ENCODE data around the gene DOCK4. TPM values are rescaled to one million over a fixed set of nuclear protein-coding genes. Genes with fewer than 3 reads are reported as not detected.
A peak's percentile ranks its signal among the peaks of the same experiment; 100 is the strongest.

The DOCK4 gene
- total RNA-seq, 6 experiments from 2014 or later, result 9.4 to 29.9 (median 22.8) TPM

DNA sequence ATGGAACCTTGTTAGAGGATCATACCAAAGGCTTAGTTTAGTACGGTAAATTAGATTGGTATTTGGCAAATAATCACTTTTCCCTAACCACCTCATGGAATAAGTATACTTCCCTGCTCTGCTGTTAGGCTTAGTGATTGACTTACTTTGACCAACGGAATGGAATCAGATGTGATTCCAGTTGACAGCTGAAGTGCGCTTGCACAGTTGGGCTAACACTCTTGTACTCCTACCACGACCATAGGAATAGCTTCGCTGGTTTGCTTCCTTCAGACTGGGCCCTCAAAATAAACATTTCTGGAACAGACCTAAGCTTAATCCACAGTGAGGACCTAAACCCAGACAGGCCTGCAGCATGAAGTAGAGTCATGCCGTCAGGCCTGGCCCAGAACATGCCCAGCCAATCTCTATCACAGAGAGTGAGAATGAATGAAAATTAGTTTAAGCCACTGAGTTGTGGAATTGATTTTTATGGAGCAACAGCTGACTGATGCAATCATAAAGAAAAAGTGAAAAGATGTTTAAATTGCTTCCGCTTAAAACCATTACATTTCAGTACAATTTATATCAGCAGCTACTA is 122.3 kb downstream of the DOCK4 start:
- Histone ChIP-seq H3K4me3 (no peak overlapping the region), H3K27ac (peak overlapping the region in 2 of 3 donors; percentile 28 to 29), H3K27me3 (no peaks in the 10 kb centered on the region), H3K9me3 (no peaks in the 10 kb centered on the region), H3K4me1 (peaks cover 0 to 48% (median 23%) of the 10 kb centered on the region in 4 donors), H3K36me3 (no peaks in the 10 kb centered on the region)
- DNase-seq (no peak), ATAC-seq (no peak)
- 47% methylated on average over 5 of the region's 7 CpGs for WGBS (ENCODE audit: insufficient coverage, low coverage, low lambda C conversion rate, missing lambda C conversion rate)
- TF ChIP-seq, protein P1, sequence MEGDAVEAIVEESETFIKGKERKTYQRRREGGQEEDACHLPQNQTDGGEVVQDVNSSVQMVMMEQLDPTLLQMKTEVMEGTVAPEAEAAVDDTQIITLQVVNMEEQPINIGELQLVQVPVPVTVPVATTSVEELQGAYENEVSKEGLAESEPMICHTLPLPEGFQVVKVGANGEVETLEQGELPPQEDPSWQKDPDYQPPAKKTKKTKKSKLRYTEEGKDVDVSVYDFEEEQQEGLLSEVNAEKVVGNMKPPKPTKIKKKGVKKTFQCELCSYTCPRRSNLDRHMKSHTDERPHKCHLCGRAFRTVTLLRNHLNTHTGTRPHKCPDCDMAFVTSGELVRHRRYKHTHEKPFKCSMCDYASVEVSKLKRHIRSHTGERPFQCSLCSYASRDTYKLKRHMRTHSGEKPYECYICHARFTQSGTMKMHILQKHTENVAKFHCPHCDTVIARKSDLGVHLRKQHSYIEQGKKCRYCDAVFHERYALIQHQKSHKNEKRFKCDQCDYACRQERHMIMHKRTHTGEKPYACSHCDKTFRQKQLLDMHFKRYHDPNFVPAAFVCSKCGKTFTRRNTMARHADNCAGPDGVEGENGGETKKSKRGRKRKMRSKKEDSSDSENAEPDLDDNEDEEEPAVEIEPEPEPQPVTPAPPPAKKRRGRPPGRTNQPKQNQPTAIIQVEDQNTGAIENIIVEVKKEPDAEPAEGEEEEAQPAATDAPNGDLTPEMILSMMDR (IDR thresholded peaks at IDR 0.05), result no peak
- TF ChIP-seq POLR2A (IDR thresholded peaks at IDR 0.05), result no peak
- intact Hi-C loops (cut with DNase I), result no loop called here

DNA sequence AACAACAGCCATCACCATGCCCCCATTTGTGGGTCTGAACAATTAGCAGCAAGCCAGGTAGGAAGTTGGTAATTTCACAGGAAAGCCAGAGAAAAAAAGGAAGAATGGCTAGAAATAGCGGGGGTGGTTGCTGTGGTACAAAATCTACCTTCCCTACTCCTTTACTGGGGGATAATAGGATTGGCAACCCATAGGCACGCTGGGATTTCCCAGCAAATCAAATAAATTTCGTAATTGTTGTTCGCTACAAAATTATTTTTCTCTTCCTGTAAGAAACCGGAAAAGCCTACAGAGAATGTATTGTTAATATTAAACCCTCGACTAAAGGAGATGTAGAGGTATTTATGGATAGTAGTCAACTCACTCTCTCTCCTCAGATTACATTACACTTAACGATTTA is 123.9 kb downstream of the DOCK4 start:
- H3K36me3 ChIP-seq, result no peaks in the 10 kb centered on the region
- intact Hi-C loops (cut with DNase I), result no loop called here
- no peaks in the 10 kb centered on the region for H3K27me3 ChIP-seq
- 41% methylated on average over 7 of the region's 7 CpGs for WGBS (ENCODE audit: insufficient coverage, low coverage, low lambda C conversion rate, missing lambda C conversion rate)
- DNase-seq (no peak), ATAC-seq (no peak)
- peaks cover 0 to 37% (median 16%) of the 10 kb centered on the region in 4 donors for H3K4me1 ChIP-seq
- peak overlapping the region in 1 of 3 donors; percentile 58 for H3K27ac ChIP-seq
- TF ChIP-seq, protein P1 (IDR thresholded peaks at IDR 0.05), result no peak
- no peak for TF ChIP-seq POLR2A (IDR thresholded peaks at IDR 0.05)
- H3K4me3 ChIP-seq, result no peak overlapping the region
- H3K9me3 ChIP-seq, result no peaks in the 10 kb centered on the region

DNA sequence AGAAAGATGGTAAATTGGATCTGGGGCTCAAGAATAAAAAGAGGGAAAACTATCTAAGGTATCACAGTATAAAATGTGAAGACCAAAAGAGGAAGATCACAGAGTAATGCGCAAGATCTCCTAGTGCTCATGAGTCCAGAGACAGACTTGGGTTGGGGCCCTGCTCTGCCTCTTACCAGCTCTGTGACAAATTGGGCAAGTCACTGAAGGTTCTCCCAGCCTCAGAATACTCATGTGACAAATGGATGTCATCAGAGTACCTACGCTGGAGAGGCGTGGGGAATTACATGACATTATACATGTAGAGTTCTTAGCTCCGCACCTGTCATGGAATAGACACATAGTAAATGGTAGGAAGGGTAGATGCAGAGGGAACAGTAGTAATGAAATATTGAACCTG is 124.4 kb downstream of the DOCK4 start:
- ATAC-seq, result peak in 3 of 4 donors; percentile 4 to 17 (median 8)
- Histone ChIP-seq H3K9me3 (no peaks in the 10 kb centered on the region), H3K27ac (peak overlapping the region in 2 of 3 donors; percentile 47 to 58), H3K36me3 (no peaks in the 10 kb centered on the region), H3K4me3 (no peak overlapping the region), H3K27me3 (no peaks in the 10 kb centered on the region), H3K4me1 (peaks cover 0 to 32% (median 14%) of the 10 kb centered on the region in 4 donors)
- TF ChIP-seq, protein P1 (IDR thresholded peaks at IDR 0.05), result no peak
- peak; percentile 15 for TF ChIP-seq POLR2A (IDR thresholded peaks at IDR 0.05)
- no peak for DNase-seq
- intact Hi-C loops (cut with DNase I), result no loop called here
- WGBS (ENCODE audit: insufficient coverage, low coverage, low lambda C conversion rate, missing lambda C conversion rate), result 70% methylated on average over 4 of the region's 4 CpGs

DNA sequence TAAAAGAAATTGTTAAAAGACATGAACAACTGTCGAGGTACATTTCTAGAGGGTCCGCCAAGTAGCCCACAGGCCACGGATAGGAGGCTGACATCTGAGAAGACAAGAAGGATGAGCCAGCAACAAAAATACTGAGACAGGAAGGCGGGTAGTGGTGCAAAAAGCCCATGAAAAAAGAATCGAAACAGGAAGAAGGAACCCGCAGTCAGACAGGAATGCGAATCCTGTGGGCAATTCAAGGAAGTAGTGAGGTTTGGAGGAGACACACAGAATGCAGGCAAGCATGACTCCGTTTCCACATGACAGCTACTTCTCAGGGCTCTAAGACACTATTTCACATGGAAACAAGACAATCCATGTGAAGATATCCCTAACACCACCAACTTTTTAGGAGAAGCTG is 125.2 kb downstream of the DOCK4 start:
- ATAC-seq, result peak; percentile 29 to 60 (median 44)
- TF ChIP-seq, protein P1 (IDR thresholded peaks at IDR 0.05), result no peak
- no peak for TF ChIP-seq POLR2A (IDR thresholded peaks at IDR 0.05)
- Histone ChIP-seq H3K9me3 (no peaks in the 10 kb centered on the region), H3K4me3 (no peak overlapping the region), H3K27ac (peak overlapping the region; percentile 10 to 58 (median 47)), H3K4me1 (peaks cover 0 to 29% (median 11%) of the 10 kb centered on the region in 4 donors), H3K27me3 (no peaks in the 10 kb centered on the region), H3K36me3 (no peaks in the 10 kb centered on the region)
- no peak for DNase-seq
- WGBS (ENCODE audit: insufficient coverage, low coverage, low lambda C conversion rate, missing lambda C conversion rate), result 49% methylated on average over 8 of the region's 8 CpGs
- intact Hi-C loops (cut with DNase I), result no loop called here
